SK-N-SH (cell line): Measurements from ENCODE around the gene OS9. TPM values are rescaled to one million over a fixed set of nuclear protein-coding genes. Genes with fewer than 3 reads are reported as not detected.
"Not testable (repeated sequence)": the region's sequence is repeated elsewhere in the genome, so short reads cannot be mapped to it uniquely, and the experiment has no call there.

Experiments
- CTCF ChIA-PET: fragments of 300-600, 350-600 bp; formaldehyde crosslinking; extraction: SDS; loops from one replicate; lab custom pipeline; 2021; lab: Yijun Ruan, JAX
- POLR2A ChIA-PET: fragments of 350-600 bp; sonication (Branson Sonifier 250); formaldehyde crosslinking; extraction: SDS; loops from one replicate; lab custom pipeline; 2020; ENCODE audit warnings: antibody characterized with exemption, inconsistent platforms; lab: Yijun Ruan, JAX
- DNase-seq: peaks from one replicate; pipeline ENCODE4 v3.0.0; 2012
- H2AFZ ChIP-seq: fragments of 200-600 bp; sonication (generic); 2 replicates; pipeline ENCODE4 v1.8.1; 2016; ENCODE audit warnings: antibody characterized with exemption, mild to moderate bottlenecking, low read depth
- H3F3A ChIP-seq: fragments of 200-600 bp; sonication (generic); replicated peaks from 2 replicates; pipeline ENCODE3; 2016; ENCODE audit warnings: antibody characterized with exemption, mild to moderate bottlenecking; ENCODE audit not compliant: insufficient read depth
- H3K27ac ChIP-seq, 2 experiments: fragments of 200-500 bp in 1 of 2; fragments of 200-600 bp in 1 of 2; sonication (Bioruptor generic) in 1 of 2; sonication (generic), shearing (Covaris generic) in 1 of 2; 2 replicates each; pipeline versions ENCODE4 v1.5.1 to v1.6.1; 2014 to 2016; ENCODE audit warnings: low read depth in 2 of 2, inconsistent platforms in 1 of 2, low read length in 1 of 2, mild to moderate bottlenecking in 1 of 2, mixed read lengths in 1 of 2
- H3K27me3 ChIP-seq: fragments of 200-600 bp; sonication (generic), shearing (Covaris generic); 2 replicates; pipeline ENCODE4 v1.6.1; 2016; ENCODE audit warnings: mixed run types; ENCODE audit not compliant: insufficient read depth
- H3K36me3 ChIP-seq, 2 experiments: fragments of 200-500 bp in 1 of 2; fragments of 200-600 bp in 1 of 2; sonication (Bioruptor generic) in 1 of 2; sonication (generic) in 1 of 2; replicated peaks in 1 of 2; 2 replicates each; pipeline versions ENCODE3 to v1.5.1; 2014 to 2016; ENCODE audit warnings: low read length in 1 of 2, mild to moderate bottlenecking in 1 of 2; ENCODE audit not compliant: insufficient read depth in 2 of 2, control insufficient read depth in 1 of 2
- H3K4me1 ChIP-seq, 2 experiments: fragments of 200-500 bp in 1 of 2; fragments of 200-600 bp in 1 of 2; sonication (Bioruptor generic) in 1 of 2; sonication (generic), shearing (Covaris generic) in 1 of 2; 2 replicates each; pipeline versions ENCODE4 v1.5.1 to v1.6.1; 2014 to 2016; ENCODE audit warnings: low read depth in 1 of 2, low read length in 1 of 2, mixed run types in 1 of 2; ENCODE audit not compliant: insufficient read depth in 2 of 2, control insufficient read depth in 1 of 2
- H3K4me2 ChIP-seq: fragments of 200-600 bp; sonication (generic), shearing (Covaris generic); 2 replicates; pipeline ENCODE4 v1.6.1; 2017; ENCODE audit warnings: mixed run types
- H3K4me3 ChIP-seq, 2 experiments: fragments of 200-500 bp in 1 of 2; fragments of 200-600 bp in 1 of 2; sonication (Bioruptor generic) in 1 of 2; sonication (generic), shearing (Covaris generic) in 1 of 2; 2 replicates each; pipeline versions ENCODE4 v1.5.1 to v1.8.1; 2014 to 2016; ENCODE audit warnings: low read depth in 2 of 2, inconsistent platforms in 1 of 2, low read length in 1 of 2, mild to moderate bottlenecking in 1 of 2, mixed read lengths in 1 of 2, moderate library complexity in 1 of 2
- H3K79me2 ChIP-seq: fragments of 200-600 bp; sonication (generic); 2 replicates; pipeline ENCODE4 v1.8.1; 2017; ENCODE audit warnings: mild to moderate bottlenecking; ENCODE audit not compliant: insufficient read depth
- H3K9ac ChIP-seq: fragments of 200-600 bp; sonication (generic); 2 replicates; pipeline ENCODE4 v1.6.1; 2017; ENCODE audit warnings: mixed run types
- H3K9me2 ChIP-seq: fragments of 200-600 bp; sonication (generic); 2 replicates; pipeline ENCODE4 v1.6.1; 2017; ENCODE audit warnings: mixed run types
- H3K9me3 ChIP-seq: fragments of 200-600 bp; sonication (generic); 2 replicates; pipeline ENCODE4 v1.6.1; 2017; ENCODE audit warnings: mixed run types, mild to moderate bottlenecking, moderate library complexity
- H4K20me1 ChIP-seq: fragments of 200-600 bp; sonication (generic); 2 replicates; pipeline ENCODE4 v1.6.1; 2017; ENCODE audit warnings: mild to moderate bottlenecking, mixed run types; ENCODE audit not compliant: insufficient read depth
- CTCF ChIP-seq: fragments of 200-600 bp; sonication (generic); IDR thresholded peaks from 2 replicates; pipeline ENCODE4 v1.6.1; 2017; ENCODE audit warnings: antibody characterized with exemption, mild to moderate bottlenecking, moderate library complexity
- EZH2phosphoT487 ChIP-seq: fragments of 200-600 bp; sonication (generic); IDR thresholded peaks from 2 replicates; pipeline ENCODE4 v1.6.1; 2017; ENCODE audit warnings: low read depth, mixed run types, mild to moderate bottlenecking, antibody characterized with exemption, moderate library complexity, borderline replicate concordance
- FOSL2 ChIP-seq: IDR thresholded peaks from 2 replicates; pipeline ENCODE4 v1.4.0; 2012; ENCODE audit warnings: low read depth, mild to moderate bottlenecking, moderate library complexity, borderline replicate concordance
- GATA2 ChIP-seq: sonication (generic); formaldehyde crosslinking; IDR thresholded peaks from 2 replicates; pipeline ENCODE4 v1.5.0; 2020; ENCODE audit warnings: mild to moderate bottlenecking, missing genetic modification reagents
- MAX ChIP-seq: IDR thresholded peaks from 2 replicates; pipeline ENCODE4 v1.4.0; 2012; ENCODE audit warnings: low read depth
- RXRA ChIP-seq: IDR thresholded peaks from 2 replicates; pipeline ENCODE4 v1.4.0; 2012; ENCODE audit warnings: low read depth, mild to moderate bottlenecking, borderline replicate concordance
- TCF12 ChIP-seq: IDR thresholded peaks from 2 replicates; pipeline ENCODE4 v1.4.0; 2012
- TEAD4 ChIP-seq: IDR thresholded peaks from 2 replicates; pipeline ENCODE4 v1.4.0; 2012; ENCODE audit warnings: mild to moderate bottlenecking, borderline replicate concordance; ENCODE audit not compliant: insufficient read depth
- YY1 ChIP-seq: IDR thresholded peaks from 2 replicates; pipeline ENCODE4 v1.4.0; 2012; ENCODE audit warnings: low read depth, mild to moderate bottlenecking
- ZBTB33 ChIP-seq: IDR thresholded peaks from 2 replicates; pipeline ENCODE4 v1.4.0; 2012; ENCODE audit warnings: low read depth, borderline replicate concordance
- WGBS: methylation state at CpG from one replicate; pipeline ENCODE4 v1.1.6; 2017; ENCODE audit warnings: low lambda C conversion rate; 5-methylcytosine and 5-hydroxymethylcytosine counted together
- polyA plus RNA-seq, 3 experiments: library from polyadenylated mRNA; depleted of rRNA; stranded (reverse); fragments of >200 nt; gene quantifications; 2 replicates each; pipeline ENCODE4 v1.2.3, GENCODE V29; 2012

OS9 gene
- polyA plus RNA-seq, 1 of the 3 experiments (the other 2 are of a cell fraction) = 280 TPM

GRCh38 chr12:57721846-57722608 lies 28.1 kb downstream of the OS9 start:
- H3F3A ChIP-seq, H3K4me3 ChIP-seq, POLR2A ChIA-PET, H2AFZ ChIP-seq, H3K4me2 ChIP-seq, H3K79me2 ChIP-seq, H3K27ac ChIP-seq, H3K9me2 ChIP-seq, H3K27me3 ChIP-seq, H3K9ac ChIP-seq, H3K4me1 ChIP-seq, DNase-seq, H3K9me3 ChIP-seq, H4K20me1 ChIP-seq: not testable (repeated sequence)
- peaks cover 0 to 34% of the 10 kb centered on the region in 2 experiments for H3K36me3 ChIP-seq
- WGBS = 96% methylated on average over 16 of the region's 16 CpGs
- CTCF ChIA-PET = interaction anchor here (0.7 to 9.4 kb wide), 5 partner anchors 10 to 100 kb away, joined by 3 to 133 read pairs (median 4); partner anchors contain the start of genes AGAP2, B4GALNT1 and OS9

- Histone ChIP-seq H3K36me3 (peaks cover 3 to 34% of the 10 kb centered on the region in 2 experiments), H3K9ac (no peak overlapping the region), H3F3A (peaks cover 12% of the 10 kb centered on the region), H3K27me3 (no peaks in the 10 kb centered on the region), H2AFZ (no peak overlapping the region), H3K9me3 (no peaks in the 10 kb centered on the region), H3K27ac (no peak overlapping the region), H4K20me1 (no peaks in the 10 kb centered on the region), H3K4me2 (no peak overlapping the region), H3K9me2 (no peaks in the 10 kb centered on the region), H3K4me1 (peaks cover 0 to 8% of the 10 kb centered on the region in 2 experiments; a peak in 1 of 4 replicates), H3K4me3 (no peak overlapping the region), H3K79me2 (no peaks in the 10 kb centered on the region)
- WGBS = 69% methylated on average over 10 of the region's 11 CpGs
- no peak for DNase-seq
- TF ChIP-seq ZBTB33 (no peak), FOSL2 (no peak), YY1 (no peak), EZH2phosphoT487 (no peak), GATA2 (CRISPR knock-in tag) (no peak), RXRA (no peak), CTCF (no peak), TEAD4 (no peak), TCF12 (no peak), MAX (no peak)
- CTCF ChIA-PET = interaction anchor here (1.2 to 9.4 kb wide), 5 partner anchors 11 to 140 kb away, joined by 4 to 133 read pairs (median 5); partner anchors contain the start of genes AGAP2 and B4GALNT1
- POLR2A ChIA-PET = no interaction called here
Measured at GRCh38 chr12:57722716-57723629, 29.0 kb downstream of the OS9 start.
